HTERT RPE-1 (cell line): ENCODE results near the gene HMGB2.

Source experiments
- in situ Hi-C: fragments of 300-500 bp; cut with MboI; formaldehyde crosslinking; loops from 4 replicates; pipeline ENCODE4 v1.14.3; 2020; ENCODE audit warnings: low sequenced_read_pairs

HMGB2 gene

GRCh38 chr4:173334891-173335752, 964 bp upstream of the HMGB2 start:
- in situ Hi-C loops, result no loop called here

GRCh38 chr4:173333658-173334084, 487 bp downstream of the HMGB2 start:
- in situ Hi-C loops, result no loop called here

GRCh38 chr4:173332963-173333657, 1.0 kb downstream of the HMGB2 start:
- in situ Hi-C loops, result no loop called here

GRCh38 chr4:173332021-173332487, 2.1 kb downstream of the HMGB2 start:
- in situ Hi-C loops, result no loop called here

- in situ Hi-C loops, result no loop called here
These were observed 3.6 kb downstream of the HMGB2 start for GRCh38 chr4:173330590-173330989.

- in situ Hi-C loops, result no loop called here
These were observed 5.8 kb downstream of the HMGB2 start for GRCh38 chr4:173328236-173328901.

GRCh38 chr4:173325007-173325736, 9.0 kb downstream of the HMGB2 start:
- in situ Hi-C loops, result no loop called here

GRCh38 chr4:173319696-173320095, 14.5 kb downstream of the HMGB2 start:
- in situ Hi-C loops, result no loop called here

- in situ Hi-C loops, result no loop called here
These were observed 15.4 kb downstream of the HMGB2 start for GRCh38 chr4:173318648-173319211.

GRCh38 chr4:173318240-173318639, 15.9 kb downstream of the HMGB2 start:
- in situ Hi-C loops, result no loop called here

- in situ Hi-C loops, result no loop called here
These were observed 17.2 kb downstream of the HMGB2 start for GRCh38 chr4:173317004-173317403.

GRCh38 chr4:173316060-173316459, 18.1 kb downstream of the HMGB2 start:
- in situ Hi-C loops, result no loop called here

- in situ Hi-C loops, result no loop called here
These were observed 19.4 kb downstream of the HMGB2 start for GRCh38 chr4:173314715-173315114.

GRCh38 chr4:173311368-173311767, 22.8 kb downstream of the HMGB2 start:
- in situ Hi-C loops, result no loop called here

GRCh38 chr4:173307778-173308177, 26.4 kb downstream of the HMGB2 start:
- in situ Hi-C loops, result no loop called here

GRCh38 chr4:173301518-173302201, 32.5 kb downstream of the HMGB2 start:
- in situ Hi-C loops, result no loop called here

GRCh38 chr4:173294444-173294843, 39.7 kb downstream of the HMGB2 start:
- in situ Hi-C loops, result no loop called here

GRCh38 chr4:173293663-173294062, 40.5 kb downstream of the HMGB2 start:
- in situ Hi-C loops, result no loop called here

- in situ Hi-C loops, result no loop called here
These were observed 42.3 kb downstream of the HMGB2 start for GRCh38 chr4:173291899-173292298.

- in situ Hi-C loops, result no loop called here
These were observed 44.8 kb downstream of the HMGB2 start for GRCh38 chr4:173289353-173289727.
